AG20443 (cell line): ENCODE measurements around the gene FEM1A.
"Not testable (repeated sequence)": the region's sequence is repeated elsewhere in the genome, so short reads cannot be mapped to it uniquely, and the experiment has no call there.

Experiments used
- DNase-seq: peaks from one replicate; pipeline ENCODE4 v3.0.0; 2012; ENCODE audit warnings: low spot score, mixed read lengths

Gene FEM1A

DNA sequence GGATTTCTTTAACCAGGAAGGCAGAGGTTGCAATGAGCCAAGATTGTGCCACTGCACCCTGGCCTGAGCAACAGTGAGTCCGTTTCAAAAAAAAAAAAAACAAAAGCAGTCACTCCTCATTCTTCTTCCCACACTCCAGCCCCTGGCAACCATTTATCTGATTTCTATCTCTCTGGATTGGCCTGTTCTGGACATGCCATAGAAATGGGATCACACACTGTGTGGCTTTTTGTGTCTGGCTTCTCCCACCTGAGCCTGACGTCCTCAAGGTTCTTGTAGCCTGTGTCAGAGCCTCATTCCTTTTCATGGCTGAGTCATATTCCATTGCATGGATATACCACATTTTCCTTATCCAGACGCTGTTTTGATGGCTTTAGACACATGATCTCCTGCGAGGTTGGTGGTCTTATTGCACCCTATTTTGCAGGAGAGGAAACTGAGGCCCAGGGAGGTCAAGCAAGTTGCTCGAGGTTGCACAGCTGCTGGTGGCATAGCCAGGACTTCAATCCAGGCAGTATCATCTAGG lies 15.8 kb upstream of the FEM1A start:
- no peak for DNase-seq

DNA sequence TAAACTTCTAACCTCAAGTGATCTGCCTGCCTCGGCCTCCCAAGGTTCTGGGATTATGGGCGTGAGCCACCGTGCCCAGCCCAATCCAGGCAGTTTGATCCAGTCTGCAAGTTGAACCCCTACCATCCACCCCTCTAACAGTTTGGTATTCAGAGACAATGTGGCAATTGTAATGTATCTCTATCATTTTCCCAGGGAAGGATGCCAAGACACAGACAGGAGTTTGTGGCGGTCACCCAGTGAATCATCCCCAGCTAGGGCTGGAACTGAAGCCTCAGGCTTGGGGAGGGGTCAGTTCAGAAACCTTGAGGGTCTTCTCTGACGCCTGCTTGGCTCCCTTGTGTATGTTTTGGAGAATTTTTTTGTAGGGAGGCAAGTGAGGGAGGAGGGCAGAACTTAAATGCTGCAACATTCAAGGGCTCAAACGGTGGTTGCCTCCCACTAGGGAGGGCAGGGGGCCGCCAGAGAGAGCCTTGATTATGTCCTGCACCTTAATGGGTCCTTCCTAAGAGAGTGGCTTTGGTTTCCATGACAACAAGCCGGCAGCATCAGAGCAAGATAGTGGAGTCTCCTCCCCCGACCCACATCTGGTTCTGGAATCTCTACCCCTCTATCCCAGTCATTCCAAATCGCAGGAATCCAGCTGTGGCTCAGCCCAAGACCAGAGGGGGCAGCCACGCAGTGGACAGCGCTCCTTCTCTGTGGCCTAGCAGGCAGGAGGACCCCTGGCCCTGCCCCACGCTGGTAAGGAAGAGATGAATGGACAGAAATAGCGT lies 14.9 kb upstream of the FEM1A start:
- no peak for DNase-seq

DNA sequence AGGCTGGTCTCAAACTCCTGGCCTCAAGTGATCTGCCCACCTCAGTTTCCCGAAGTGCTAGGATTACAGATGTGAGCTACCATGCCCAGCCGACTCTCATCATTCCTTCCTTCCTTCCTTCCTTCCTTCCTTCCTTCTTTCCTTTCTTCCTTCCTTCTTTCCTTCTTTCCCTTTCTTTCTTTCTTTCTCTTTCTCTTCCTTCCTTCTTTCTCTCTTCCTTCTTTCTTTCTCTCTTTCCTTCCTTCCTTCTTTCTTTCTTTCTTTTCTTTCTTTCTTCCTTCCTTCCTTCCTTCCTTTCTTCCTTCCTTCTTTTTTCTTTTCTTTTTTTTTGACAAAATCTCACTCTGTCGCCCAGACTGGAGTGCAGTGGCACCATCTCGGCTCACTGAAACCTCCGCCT lies 13.4 kb upstream of the FEM1A start:
- not testable (repeated sequence) for DNase-seq

DNA sequence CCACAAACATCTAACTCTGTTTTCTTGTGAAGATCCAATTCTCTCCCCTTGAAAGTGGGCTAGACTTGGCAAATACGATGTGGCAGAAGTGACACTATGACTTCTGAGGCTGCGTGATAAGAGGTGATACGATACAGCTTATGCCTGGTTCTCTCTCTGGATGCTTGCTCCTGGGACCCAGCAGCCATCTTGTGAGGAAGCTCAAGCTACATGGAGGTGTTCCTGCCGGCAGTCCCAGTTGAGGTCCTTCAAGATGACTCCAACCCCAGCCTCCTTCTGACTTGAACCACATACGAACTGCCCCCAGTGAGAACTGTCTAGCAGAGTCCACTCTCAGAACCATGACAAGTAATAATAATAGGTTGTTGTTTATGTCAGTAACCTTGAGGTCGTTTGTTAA lies 10.7 kb upstream of the FEM1A start:
- DNase-seq = no peak

DNA sequence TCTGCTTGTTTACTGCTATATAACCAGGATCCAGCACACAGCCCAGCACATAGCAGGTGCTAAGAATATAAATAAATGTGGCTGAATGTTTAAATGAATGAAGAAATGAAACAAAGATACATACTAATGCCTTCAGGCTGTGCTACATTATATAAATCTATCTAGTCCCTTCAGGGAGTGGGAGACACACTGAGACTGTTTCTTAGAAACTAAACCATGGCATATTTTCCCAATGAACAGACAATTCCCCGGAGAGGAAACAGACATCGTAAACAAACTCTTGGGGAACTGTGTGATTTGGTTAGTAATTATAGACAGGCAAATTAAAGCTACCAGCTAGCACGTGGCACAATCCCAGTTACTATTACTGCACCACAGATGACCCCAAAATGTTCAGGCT lies 9.7 kb upstream of the FEM1A start:
- DNase-seq = no peak

DNA sequence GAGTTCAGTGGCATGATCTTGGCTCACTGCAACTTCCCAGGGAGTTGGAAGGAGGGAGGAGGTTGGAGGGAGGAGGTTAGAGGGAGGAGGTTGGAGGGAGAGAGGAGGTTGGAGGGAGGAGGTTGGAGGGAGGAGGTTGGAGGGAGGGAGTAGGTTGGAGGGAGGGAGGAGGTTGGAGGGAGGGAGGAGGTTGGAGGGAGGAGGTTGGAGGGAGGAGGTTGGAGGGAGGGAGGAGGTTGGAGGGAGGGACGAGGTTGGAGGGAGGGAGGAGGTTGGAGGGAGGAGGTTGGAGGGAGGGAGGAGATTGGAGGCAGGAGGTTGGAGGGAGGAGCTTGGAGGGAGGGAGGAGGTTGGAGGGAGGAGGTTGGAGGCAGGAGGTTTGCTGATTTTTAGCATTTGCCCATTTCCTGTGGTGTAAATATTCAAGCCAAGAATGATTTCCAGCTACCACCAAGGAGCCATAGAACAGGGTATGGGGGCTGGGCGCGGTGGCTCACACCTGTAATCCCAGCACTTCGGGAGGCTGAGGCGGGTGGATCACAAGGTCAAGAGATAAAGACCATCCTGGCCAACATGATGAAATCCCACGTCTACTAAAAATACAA lies 5.0 kb upstream of the FEM1A start:
- not testable (repeated sequence) for DNase-seq

DNA sequence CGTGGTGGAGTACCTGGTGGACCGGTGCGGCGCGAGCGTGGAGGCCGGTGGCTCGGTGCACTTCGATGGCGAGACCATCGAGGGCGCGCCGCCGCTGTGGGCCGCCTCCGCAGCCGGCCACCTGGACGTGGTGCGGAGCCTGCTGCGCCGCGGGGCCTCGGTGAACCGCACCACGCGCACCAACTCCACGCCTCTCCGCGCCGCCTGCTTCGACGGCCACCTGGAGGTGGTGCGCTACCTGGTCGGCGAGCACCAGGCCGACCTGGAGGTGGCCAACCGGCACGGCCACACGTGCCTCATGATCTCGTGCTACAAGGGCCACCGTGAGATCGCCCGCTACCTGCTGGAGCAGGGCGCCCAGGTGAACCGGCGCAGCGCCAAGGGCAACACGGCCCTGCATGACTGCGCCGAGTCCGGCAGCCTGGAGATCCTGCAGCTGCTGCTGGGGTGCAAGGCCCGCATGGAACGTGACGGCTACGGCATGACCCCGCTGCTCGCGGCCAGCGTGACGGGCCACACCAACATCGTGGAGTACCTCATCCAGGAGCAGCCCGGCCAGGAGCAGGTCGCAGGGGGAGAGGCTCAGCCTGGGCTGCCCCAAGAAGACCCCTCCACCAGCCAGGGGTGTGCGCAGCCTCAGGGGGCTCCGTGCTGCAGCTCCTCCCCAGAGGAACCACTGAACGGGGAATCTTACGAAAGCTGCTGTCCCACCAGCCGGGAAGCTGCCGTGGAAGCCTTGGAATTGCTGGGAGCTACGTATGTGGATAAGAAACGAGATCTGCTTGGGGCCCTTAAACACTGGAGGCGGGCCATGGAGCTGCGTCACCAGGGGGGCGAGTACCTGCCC lies 708 bp downstream of the FEM1A start:
- not testable (repeated sequence) for DNase-seq

DNA sequence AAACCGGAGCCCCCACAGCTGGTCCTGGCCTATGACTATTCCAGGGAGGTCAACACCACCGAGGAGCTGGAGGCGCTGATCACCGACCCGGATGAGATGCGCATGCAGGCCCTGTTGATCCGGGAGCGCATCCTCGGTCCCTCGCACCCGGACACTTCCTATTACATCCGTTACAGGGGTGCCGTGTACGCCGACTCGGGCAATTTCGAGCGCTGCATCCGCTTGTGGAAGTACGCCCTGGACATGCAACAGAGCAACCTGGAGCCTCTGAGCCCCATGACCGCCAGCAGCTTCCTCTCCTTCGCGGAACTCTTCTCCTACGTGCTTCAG lies 1.3 kb downstream of the FEM1A start:
- not testable (repeated sequence) for DNase-seq

DNA sequence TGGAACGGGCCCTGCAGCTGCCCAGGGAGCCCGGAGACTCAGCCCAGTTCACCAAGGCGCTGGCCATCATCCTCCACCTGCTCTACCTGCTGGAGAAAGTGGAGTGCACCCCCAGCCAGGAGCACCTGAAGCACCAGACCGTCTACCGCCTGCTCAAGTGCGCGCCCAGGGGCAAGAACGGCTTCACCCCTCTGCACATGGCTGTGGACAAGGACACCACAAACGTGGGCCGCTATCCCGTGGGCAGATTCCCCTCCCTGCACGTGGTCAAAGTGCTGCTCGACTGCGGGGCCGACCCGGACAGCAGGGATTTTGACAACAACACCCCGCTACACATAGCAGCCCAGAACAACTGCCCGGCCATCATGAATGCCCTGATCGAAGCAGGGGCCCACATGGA lies 1.7 kb downstream of the FEM1A start:
- not testable (repeated sequence) for DNase-seq

DNA sequence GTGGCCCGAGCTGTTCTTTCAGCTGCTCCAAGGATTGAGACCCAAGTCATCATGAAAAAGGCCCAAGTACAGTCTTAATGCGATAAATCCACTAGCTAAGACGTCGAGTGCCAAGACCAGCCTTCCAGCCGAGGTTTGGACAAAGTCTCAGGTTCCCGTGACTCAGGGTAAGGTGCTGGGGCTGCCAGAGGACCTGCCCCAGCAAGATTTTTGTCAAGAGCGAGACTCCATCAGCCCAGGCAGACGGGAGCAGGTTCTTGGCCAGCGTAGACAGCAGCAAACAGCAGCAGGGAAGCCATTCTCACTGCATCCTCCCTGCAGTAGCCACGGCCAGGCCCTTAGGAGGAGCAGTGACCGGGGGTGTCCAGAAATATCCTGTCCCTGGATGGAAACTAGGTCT lies 3.4 kb downstream of the FEM1A start:
- no peak for DNase-seq

DNA sequence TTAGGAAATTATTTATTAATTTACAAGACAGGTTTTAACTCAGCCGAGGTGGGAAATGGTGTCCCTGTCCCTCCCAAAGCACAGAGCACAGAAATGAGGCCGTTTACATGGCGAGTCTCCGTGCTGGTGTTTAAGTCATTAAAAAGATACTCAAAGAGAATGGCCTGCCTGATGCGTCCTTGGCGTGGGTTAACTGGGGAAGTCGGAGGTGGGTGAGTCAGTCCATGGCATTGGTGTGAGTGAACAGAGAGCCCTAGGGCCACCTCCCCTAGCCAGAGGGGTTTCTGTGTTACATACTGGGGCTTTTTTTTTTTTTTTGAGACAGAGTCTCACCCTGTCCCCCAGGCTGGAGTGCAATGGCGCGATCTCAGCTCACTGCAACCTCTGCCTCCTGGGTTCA lies 3.9 kb downstream of the FEM1A start:
- DNase-seq = no peak

DNA sequence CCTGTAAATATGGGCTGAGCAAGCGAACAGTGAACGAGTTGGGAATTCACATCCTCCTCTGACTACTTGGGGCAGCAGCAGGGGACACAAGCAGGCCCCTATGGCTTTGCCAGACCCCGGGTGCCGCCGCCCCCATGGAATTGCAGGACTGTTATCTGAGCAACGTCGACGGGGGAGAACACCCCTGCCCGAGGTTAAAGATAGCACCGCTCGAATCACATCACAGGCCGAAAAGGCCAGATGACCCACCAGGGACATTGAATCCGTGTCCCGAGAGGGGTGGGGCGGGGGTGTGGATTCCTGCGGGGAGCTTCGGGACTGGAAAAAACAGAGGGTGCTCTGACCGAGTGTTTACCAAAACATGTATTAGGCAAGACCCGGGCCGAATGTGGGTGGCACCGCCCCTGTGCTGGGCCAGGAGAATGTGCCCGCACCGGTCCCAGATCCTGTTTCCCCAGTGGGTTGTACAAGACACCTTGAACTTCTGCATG lies 9.1 kb downstream of the FEM1A start:
- no peak for DNase-seq

DNA sequence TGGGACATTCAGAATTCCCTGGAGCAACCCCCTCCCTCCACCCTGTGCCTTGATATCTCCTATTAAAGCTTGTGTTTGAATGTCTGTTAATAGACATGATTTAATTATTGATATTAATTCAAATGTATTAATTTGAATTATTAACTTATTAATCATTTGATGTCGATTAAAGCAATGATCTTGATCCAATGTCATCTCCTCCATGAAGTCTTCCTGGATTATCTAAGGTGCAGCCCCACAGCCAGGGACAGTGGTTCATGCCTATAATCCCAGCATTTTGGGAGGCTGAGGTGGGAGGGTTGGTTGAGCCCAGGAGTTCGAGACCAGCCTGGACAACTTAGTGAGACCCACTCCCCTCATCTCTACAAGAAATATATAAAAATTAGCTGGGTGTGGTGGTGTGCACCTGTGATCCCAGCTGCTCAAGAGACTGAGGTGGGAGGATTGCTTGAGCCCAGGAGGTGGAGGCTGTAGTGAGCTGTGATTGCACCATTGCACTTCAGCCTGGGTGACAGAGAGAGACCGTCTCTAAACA lies 9.6 kb downstream of the FEM1A start:
- no peak for DNase-seq

DNA sequence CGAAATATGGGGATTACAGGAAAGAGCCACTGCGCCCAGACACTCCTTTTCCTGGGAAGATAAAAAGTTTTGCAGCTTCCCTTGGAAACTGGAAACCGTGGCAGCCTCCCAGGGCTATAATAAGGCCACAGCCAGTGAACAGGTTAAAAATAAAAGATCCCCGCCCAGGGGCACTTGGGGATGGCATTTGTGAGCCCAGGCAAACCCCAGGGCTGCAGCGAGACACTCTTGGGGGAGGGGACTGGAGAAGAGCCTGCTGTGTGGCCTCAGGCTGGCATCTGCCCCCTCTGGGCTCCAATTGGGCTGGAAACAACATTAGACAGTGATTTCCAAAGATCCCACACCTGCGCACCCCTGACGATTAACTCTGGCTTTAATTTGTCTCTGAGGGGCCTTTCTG lies 11.2 kb downstream of the FEM1A start:
- no peak for DNase-seq

DNA sequence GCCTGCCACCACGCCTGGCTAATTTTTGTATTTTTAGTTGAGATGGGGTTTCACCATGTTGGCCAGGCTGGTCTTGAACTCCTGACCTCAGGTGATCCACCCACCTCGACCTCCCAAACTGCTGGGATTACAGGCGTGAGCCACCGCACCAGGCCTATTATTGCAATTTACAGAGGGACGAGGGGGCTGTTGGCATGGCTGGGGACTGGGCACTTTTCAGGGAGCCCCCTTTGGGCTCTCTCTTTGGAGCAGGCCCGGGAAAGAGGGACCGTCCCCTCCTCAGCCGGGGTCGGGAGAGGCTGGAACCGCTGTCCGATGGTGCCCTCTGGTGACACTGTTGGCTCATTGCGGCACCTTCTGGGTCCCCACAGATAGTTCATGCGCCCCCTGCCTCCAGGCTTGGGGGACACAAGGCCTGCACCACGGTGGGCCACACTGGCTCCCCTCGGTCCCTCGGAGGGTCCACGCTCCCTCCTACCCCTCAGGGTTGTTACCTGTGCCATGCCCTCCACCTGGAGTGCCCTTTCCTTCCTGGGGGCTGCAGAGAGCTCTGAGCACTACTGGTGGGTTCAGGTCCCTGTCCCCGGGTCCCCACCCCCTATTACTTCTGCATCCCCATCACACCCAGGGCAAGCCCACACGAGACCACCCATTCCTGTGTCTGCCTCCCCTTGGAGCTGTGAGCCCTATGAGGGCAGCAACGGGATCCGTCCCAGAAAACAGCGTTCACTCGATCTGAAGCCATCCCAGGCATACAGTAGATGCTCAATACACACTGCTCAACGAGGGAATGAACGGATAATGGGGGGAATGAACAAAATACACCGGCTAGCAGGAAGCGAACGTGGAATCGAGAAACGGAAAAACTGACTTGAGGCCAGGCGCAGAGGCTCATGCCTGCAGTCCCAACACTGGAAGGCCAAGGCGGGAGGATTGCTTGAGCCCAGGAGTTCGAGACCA lies 12.5 kb downstream of the FEM1A start:
- DNase-seq = peak; percentile 67

DNA sequence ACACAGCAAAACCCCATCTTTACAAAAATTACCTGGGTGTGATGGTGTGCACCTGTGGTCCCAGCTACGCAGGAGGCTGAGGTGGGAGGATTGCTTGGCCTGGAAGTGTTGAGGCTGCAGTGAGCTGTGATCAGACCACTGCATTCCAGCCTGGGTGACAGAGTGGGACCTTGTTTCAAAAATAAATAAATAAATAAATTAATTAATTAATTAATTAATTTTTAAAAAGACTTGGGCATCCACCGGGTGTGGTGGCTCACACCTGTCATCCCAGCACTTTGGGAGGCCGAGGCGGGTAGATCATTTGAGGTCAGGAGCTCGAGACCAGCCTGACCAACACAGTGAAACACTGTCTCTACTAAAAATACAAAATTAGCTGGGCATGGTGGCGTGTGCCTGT lies 13.6 kb downstream of the FEM1A start:
- not testable (repeated sequence) for DNase-seq

DNA sequence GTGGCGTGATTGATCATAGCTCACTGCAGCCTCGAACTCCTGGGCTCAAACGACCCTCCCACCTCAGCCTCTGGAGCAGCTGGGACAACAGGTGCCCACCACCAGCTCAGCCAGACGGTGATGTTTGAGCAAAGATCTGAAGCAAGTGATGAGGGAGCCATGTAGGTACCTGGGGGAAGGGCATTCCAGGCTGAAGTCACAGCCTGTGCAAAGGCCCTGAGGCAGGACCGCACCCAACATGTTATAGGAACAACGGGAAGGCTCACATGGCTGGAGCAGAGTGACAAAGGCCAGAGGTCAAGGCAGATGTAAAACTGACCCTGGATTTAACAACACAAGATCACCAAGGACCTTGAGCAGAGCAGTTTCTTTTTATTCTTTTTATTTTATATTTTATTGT lies 14.8 kb downstream of the FEM1A start:
- DNase-seq = no peak

DNA sequence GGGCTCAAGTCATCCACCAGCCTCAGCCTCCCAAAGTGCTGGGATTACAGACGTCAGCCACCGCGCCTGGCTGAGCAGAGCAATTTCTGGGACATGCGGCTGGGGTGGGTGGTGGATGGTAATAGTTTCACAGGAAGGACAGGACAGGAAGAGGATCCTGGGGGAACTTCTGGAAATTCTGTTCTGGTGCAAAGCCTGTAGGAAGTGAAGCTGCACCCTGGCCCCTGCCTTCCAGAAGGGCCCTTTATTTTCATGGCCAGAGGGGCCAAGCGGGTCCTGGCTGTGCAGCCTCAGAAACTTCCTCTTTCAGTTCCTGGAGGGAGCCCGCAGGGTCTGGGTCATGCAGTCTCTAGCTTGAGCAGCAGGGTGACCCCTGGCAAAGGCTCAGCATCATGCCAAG lies 15.7 kb downstream of the FEM1A start:
- DNase-seq = no peak

DNA sequence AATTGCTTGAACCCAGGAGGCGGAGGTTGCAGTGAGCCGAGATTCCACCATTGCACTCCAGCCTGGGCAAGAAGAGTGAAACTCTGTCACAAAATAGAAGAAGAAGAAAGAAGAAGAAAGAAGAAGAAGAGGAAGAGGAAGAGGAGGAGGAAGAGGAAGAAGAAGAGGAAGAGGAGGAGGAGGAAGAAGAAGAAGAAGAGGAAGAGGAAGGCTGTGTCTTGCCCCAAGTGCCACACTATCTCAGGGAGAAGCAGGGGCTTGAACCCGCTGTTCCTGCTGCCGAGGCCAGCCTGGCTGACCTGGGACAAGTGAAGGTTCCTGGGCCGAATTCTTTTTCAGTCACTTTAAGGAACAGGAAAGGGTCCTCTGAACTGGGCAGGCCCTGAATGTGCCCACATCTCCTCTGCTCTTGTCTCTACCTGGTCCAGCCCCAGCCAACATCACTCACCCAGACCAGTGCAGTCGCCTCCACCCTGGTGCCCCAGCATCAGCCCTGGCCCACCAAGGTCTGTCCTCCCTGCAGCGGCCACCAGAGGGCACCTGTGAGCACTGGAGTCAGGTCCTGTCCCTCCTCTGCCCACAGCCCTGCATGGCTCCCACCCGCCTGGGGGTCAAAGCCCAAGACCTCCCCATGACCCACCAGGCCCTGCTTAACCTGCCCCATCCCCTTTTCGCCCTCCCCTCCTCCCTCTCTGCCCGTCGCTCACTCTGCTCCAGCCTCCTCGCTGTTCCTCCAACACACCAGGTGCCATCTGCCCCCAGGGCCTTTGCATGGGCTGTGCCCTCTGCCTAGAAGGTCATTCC lies 20.0 kb downstream of the FEM1A start:
- peak; percentile 67 for DNase-seq

DNA sequence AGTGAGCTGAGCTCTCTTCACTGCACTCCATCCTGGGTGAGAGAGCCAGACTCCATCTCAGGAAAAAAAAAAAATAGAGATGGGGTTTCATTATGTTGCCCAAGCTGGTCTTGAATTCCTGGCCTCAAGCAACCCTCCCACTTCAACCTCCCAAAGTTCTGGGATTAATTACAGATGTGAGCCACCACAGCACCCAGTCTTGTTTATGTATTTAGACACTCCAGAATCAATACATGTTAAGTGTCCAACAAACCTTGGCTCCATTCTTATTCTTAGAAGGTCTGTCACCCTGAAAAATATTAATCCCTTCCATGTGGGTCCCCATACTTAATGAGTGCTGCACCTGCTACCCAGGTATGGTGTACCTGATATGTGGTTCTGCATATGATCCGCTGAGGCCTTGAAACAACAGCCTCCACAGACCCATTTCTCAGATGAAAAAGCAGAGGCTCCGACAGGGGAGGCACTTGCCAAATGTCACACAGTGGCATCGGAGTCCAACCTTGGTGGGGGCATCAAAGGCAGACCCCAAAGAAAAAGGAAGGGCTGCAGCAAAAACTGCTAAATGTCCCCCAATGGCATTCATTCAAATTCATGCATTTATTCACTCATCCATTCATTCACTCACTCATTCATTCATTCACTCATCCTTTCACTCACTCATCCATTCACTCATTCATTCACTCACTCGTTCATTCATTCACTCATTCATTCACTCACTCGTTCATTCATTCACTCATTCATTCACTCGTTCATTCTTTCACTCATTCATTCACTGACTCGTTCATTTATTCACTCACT lies 23.3 kb downstream of the FEM1A start:
- DNase-seq = no peak
